HFFc6 (cell line): ENCODE results near the gene GSTM1. TPM values are rescaled to one million over a fixed set of nuclear protein-coding genes. Genes with fewer than 3 reads are reported as not detected.

Experiments used
- DNase-seq: peaks from one replicate; pipeline ENCODE4 v3.0.0-alpha.2; 2018
- H3K27ac Mint-ChIP-seq: 2 replicates; pipeline ENCODE4 v1.8.0; 2020; ENCODE audit warnings: mild to moderate bottlenecking, mixed read lengths
- H3K27me3 Mint-ChIP-seq: 2 replicates; pipeline ENCODE4 v1.8.0; 2021; ENCODE audit warnings: mild to moderate bottlenecking, moderate library complexity, mixed read lengths; ENCODE audit not compliant: insufficient read depth
- H3K36me3 Mint-ChIP-seq: 2 replicates; pipeline ENCODE4 v1.8.0; 2021; ENCODE audit warnings: low read depth, mixed read lengths
- H3K4me1 Mint-ChIP-seq: 2 replicates; pipeline ENCODE4 v1.8.0; 2020; ENCODE audit warnings: low read depth, mixed read lengths
- H3K4me3 Mint-ChIP-seq: 2 replicates; pipeline ENCODE4 v1.8.0; 2020; ENCODE audit warnings: mild to moderate bottlenecking, moderate library complexity, mixed read lengths
- H3K9me3 Mint-ChIP-seq: 2 replicates; pipeline ENCODE4 v1.8.0; 2020; ENCODE audit warnings: mild to moderate bottlenecking, mixed read lengths
- CTCF ChIP-seq: fragments of 200-600 bp; sonication (generic); IDR thresholded peaks from 2 replicates; pipeline ENCODE4 v1.5.0; 2021; ENCODE audit warnings: antibody characterized with exemption, mild to moderate bottlenecking
- total RNA-seq, 6 experiments: library from RNA; stranded (reverse); fragmentation: NEBNext Ultra II Directional; extraction: Animal tissue kit (Norgen Biotek cat#: 25700); gene quantifications; 2 replicates in 1 of 6; 3 replicates in 5 of 6; pipeline ENCODE4 v1.2.3, GENCODE V29; 2021

The GSTM1 gene
- total RNA-seq, 6 experiments from 2014 or later = 14.7 to 50.1 (median 46.5) TPM

GRCh38 chr1:109721042-109721441, 33.4 kb downstream of the GSTM1 start:
- H3K4me3 Mint-ChIP-seq = no peak overlapping the region
- H3K27ac Mint-ChIP-seq = no peak overlapping the region
- peaks cover 52% of the 10 kb centered on the region for H3K4me1 Mint-ChIP-seq
- no peak for TF ChIP-seq CTCF
- DNase-seq = no peak
- H3K27me3 Mint-ChIP-seq = no peaks in the 10 kb centered on the region; the same call in 1 of the 2 replicates
- H3K36me3 Mint-ChIP-seq = no peaks in the 10 kb centered on the region
- H3K9me3 Mint-ChIP-seq = no peaks in the 10 kb centered on the region

- Mint-ChIP-seq H3K4me3 (no peak overlapping the region), H3K27me3 (no peaks in the 10 kb centered on the region; the same call in 1 of the 2 replicates), H3K27ac (no peak overlapping the region), H3K4me1 (peaks cover 54% of the 10 kb centered on the region), H3K9me3 (no peaks in the 10 kb centered on the region), H3K36me3 (0 out of 2 replicates have a peak, but pooled peaks cover 3% of the 10 kb centered on the region)
- no peak for DNase-seq
- TF ChIP-seq CTCF = no peak
These were observed 34.4 kb downstream of the GSTM1 start for GRCh38 chr1:109721971-109722370.

GRCh38 chr1:109722908-109723691, 35.5 kb downstream of the GSTM1 start:
- peaks cover 2% of the 10 kb centered on the region; the same call in 1 of the 2 replicates for H3K27me3 Mint-ChIP-seq
- no peak overlapping the region for H3K27ac Mint-ChIP-seq
- peaks cover 44% of the 10 kb centered on the region for H3K4me1 Mint-ChIP-seq
- no peak for DNase-seq
- no peaks in the 10 kb centered on the region for H3K9me3 Mint-ChIP-seq
- TF ChIP-seq CTCF = no peak
- 0 out of 2 replicates have a peak, but pooled peaks cover 5% of the 10 kb centered on the region for H3K36me3 Mint-ChIP-seq
- no peak overlapping the region for H3K4me3 Mint-ChIP-seq

- DNase-seq = no peak
- H3K36me3 Mint-ChIP-seq = 0 out of 2 replicates have a peak, but pooled peaks cover 5% of the 10 kb centered on the region
- H3K27me3 Mint-ChIP-seq = peaks cover 5% of the 10 kb centered on the region
- no peak overlapping the region for H3K27ac Mint-ChIP-seq
- TF ChIP-seq CTCF = no peak
- H3K4me3 Mint-ChIP-seq = no peak overlapping the region
- no peaks in the 10 kb centered on the region for H3K9me3 Mint-ChIP-seq
- peaks cover 25% of the 10 kb centered on the region for H3K4me1 Mint-ChIP-seq
These were observed 37.3 kb downstream of the GSTM1 start for GRCh38 chr1:109724933-109725332.

- 0 out of 2 replicates have a peak, but pooled peaks cover 5% of the 10 kb centered on the region for H3K36me3 Mint-ChIP-seq
- no peak overlapping the region for H3K4me3 Mint-ChIP-seq
- TF ChIP-seq CTCF = no peak
- no peaks in the 10 kb centered on the region for H3K9me3 Mint-ChIP-seq
- no peak overlapping the region for H3K27ac Mint-ChIP-seq
- peaks cover 22% of the 10 kb centered on the region for H3K4me1 Mint-ChIP-seq
- H3K27me3 Mint-ChIP-seq = peaks cover 5% of the 10 kb centered on the region
- DNase-seq = no peak
These were observed 37.9 kb downstream of the GSTM1 start for GRCh38 chr1:109725510-109725909.
